Endothelial cell (in vitro differentiated cells): ENCODE data around the gene ALDH1A2. TPM values are rescaled to one million over a fixed set of nuclear protein-coding genes. Genes with fewer than 3 reads are reported as not detected.
A peak's percentile ranks its signal among the peaks of the same experiment; 100 is the strongest.
"Not testable (repeated sequence)": the region's sequence is repeated elsewhere in the genome, so short reads cannot be mapped to it uniquely, and the experiment has no call there.

Experiments used
- DNase-seq: peaks from one replicate; pipeline ENCODE4 v3.0.0; 2021; ENCODE audit warnings: low spot score
- H3K27ac Mint-ChIP-seq: one replicate; pipeline ENCODE4 v1.8.0; 2021; ENCODE audit warnings: mixed read lengths, inconsistent platforms; ENCODE audit not compliant: unreplicated experiment
- H3K27me3 Mint-ChIP-seq: one replicate; pipeline ENCODE4 v1.8.0; 2021; ENCODE audit warnings: mild to moderate bottlenecking, moderate library complexity, mixed read lengths, inconsistent platforms; ENCODE audit not compliant: unreplicated experiment
- H3K36me3 Mint-ChIP-seq: one replicate; pipeline ENCODE4 v1.8.0; 2021; ENCODE audit warnings: mild to moderate bottlenecking, low read depth, mixed read lengths, inconsistent platforms; ENCODE audit not compliant: unreplicated experiment
- H3K4me1 Mint-ChIP-seq: one replicate; pipeline ENCODE4 v1.8.0; 2021; ENCODE audit warnings: mild to moderate bottlenecking, mixed read lengths, inconsistent platforms; ENCODE audit not compliant: unreplicated experiment
- H3K4me3 Mint-ChIP-seq: one replicate; pipeline ENCODE4 v1.8.0; 2021; ENCODE audit warnings: mild to moderate bottlenecking, mixed read lengths, inconsistent platforms; ENCODE audit not compliant: unreplicated experiment
- H3K9me3 Mint-ChIP-seq: one replicate; pipeline ENCODE4 v1.8.0; 2021; ENCODE audit warnings: mixed read lengths, inconsistent platforms; ENCODE audit not compliant: unreplicated experiment
- CTCF ChIP-seq: fragments of 200-600 bp; sonication (generic); IDR thresholded peaks from one replicate; pipeline ENCODE4 v1.5.0; 2021; ENCODE audit warnings: antibody characterized with exemption; ENCODE audit not compliant: unreplicated experiment
- long read RNA-seq: library from polyadenylated mRNA; unstranded; transcript quantifications from one replicate; pipeline ENCODE4 v2.0.0, GENCODE V29; 2020; ENCODE audit not compliant: unreplicated experiment
- total RNA-seq: library from RNA; stranded (reverse); fragmentation: NEBNext Ultra II Directional; extraction: Animal tissue kit (Norgen Biotek cat#: 25700); gene quantifications from one replicate; pipeline ENCODE4 v1.2.1, GENCODE V29; 2021; ENCODE audit not compliant: unreplicated experiment

The ALDH1A2 gene
- total RNA-seq: 2.6 TPM
- long read RNA-seq: 0 reads

- Mint-ChIP-seq H3K27me3 (peaks cover 13% of the 10 kb centered on the region), H3K4me3 (peak within 1 kb of the TSS; percentile 89), H3K4me1 (peaks cover 6% of the 10 kb centered on the region), H3K27ac (no peak within 1 kb of the TSS), H3K36me3 (no peaks in the 10 kb centered on the region), H3K9me3 (no peaks in the 10 kb centered on the region)
- no peak for TF ChIP-seq CTCF
- peak; percentile 21 for DNase-seq
These were observed at the start of gene ALDH1A2 for GRCh38 chr15:58065445-58066041. ALDH1A2 (minus strand) TSS chr15:58065711; CDS start chr15:58065650, 61 bp downstream.

- no peak overlapping the region for H3K4me3 Mint-ChIP-seq
- H3K27ac Mint-ChIP-seq: no peak overlapping the region
- no peak for TF ChIP-seq CTCF
- H3K27me3 Mint-ChIP-seq: no peaks in the 10 kb centered on the region
- no peak for DNase-seq
- H3K4me1 Mint-ChIP-seq: no peaks in the 10 kb centered on the region
- no peaks in the 10 kb centered on the region for H3K9me3 Mint-ChIP-seq
- H3K36me3 Mint-ChIP-seq: no peaks in the 10 kb centered on the region
These were observed 49.3 kb upstream of the ALDH1A2 start for GRCh38 chr15:58114812-58115211.

- DNase-seq: no peak
- H3K4me3 Mint-ChIP-seq: no peak overlapping the region
- TF ChIP-seq CTCF: no peak
- H3K9me3 Mint-ChIP-seq: no peaks in the 10 kb centered on the region
- no peak overlapping the region for H3K27ac Mint-ChIP-seq
- no peaks in the 10 kb centered on the region for H3K36me3 Mint-ChIP-seq
- H3K27me3 Mint-ChIP-seq: no peaks in the 10 kb centered on the region
- H3K4me1 Mint-ChIP-seq: no peaks in the 10 kb centered on the region
These were observed 48.9 kb upstream of the ALDH1A2 start for GRCh38 chr15:58114388-58114787.

- not testable (repeated sequence) for H3K27ac Mint-ChIP-seq, H3K36me3 Mint-ChIP-seq, H3K27me3 Mint-ChIP-seq, H3K4me1 Mint-ChIP-seq, H3K9me3 Mint-ChIP-seq, DNase-seq, H3K4me3 Mint-ChIP-seq
These were observed 47.8 kb upstream of the ALDH1A2 start for GRCh38 chr15:58113358-58113757.

GRCh38 chr15:58111718-58112104, 46.2 kb upstream of the ALDH1A2 start:
- TF ChIP-seq CTCF: no peak
- Mint-ChIP-seq H3K27me3 (no peaks in the 10 kb centered on the region), H3K36me3 (no peaks in the 10 kb centered on the region), H3K4me3 (no peak overlapping the region), H3K4me1 (no peaks in the 10 kb centered on the region), H3K27ac (no peak overlapping the region), H3K9me3 (no peaks in the 10 kb centered on the region)
- DNase-seq: no peak
